ENCODE data around the gene PRRC2C. TPM values are rescaled to one million over a fixed set of nuclear protein-coding genes. Genes with fewer than 3 reads are reported as not detected.

The PRRC2C gene
- total and polyA plus RNA-seq, 2 of the 4 experiments (the other 2 are of a cell fraction) = 54.0 to 58.3 TPM

GRCh38 chr1:171627020-171627419 lies 141.7 kb downstream of the PRRC2C start:
- Histone ChIP-seq H2BK120ac (ENCODE audit: low read depth, low read length) (no peak overlapping the region), H3K79me1 (ENCODE audit: low read depth in 1 of 2, low read length in 2 of 2) (no peaks in the 10 kb centered on the region), H2BK15ac (ENCODE audit: low read depth, low read length) (no peak overlapping the region), H3K14ac (replicated peaks; ENCODE audit: low read depth, low read length) (no peak overlapping the region), H3K56ac (ENCODE audit: extremely low read depth, insufficient read depth, low read length) (no peak overlapping the region), H3K4me2 (ENCODE audit: low read depth, low read length) (no peak overlapping the region), H4K91ac (ENCODE audit: insufficient read depth, low read depth, low read length) (no peak overlapping the region), H2AFZ (replicated peaks; ENCODE audit: low read length, poor library complexity) (no peak overlapping the region), H4K8ac (ENCODE audit: low read depth in 2 of 2, low read length in 2 of 2) (no peak overlapping the region), H4K20me1 (ENCODE audit: insufficient read depth, low read length) (no peaks in the 10 kb centered on the region), H3K9ac (ENCODE audit: low read depth, low read length) (no peak overlapping the region), H2BK20ac (ENCODE audit: low read depth, low read length) (no peak overlapping the region), H2BK5ac (ENCODE audit: low read depth, low read length, poor library complexity, severe bottlenecking) (no peak overlapping the region), H3K9me1 (ENCODE audit: insufficient read depth, low read length) (no peaks in the 10 kb centered on the region), H2AK5ac (ENCODE audit: low read depth, low read length) (no peak overlapping the region), H4K5ac (ENCODE audit: low read depth, low read length) (no peak overlapping the region), H3K36me3 (ENCODE audit: control insufficient read depth, insufficient read depth, low read length) (no peaks in the 10 kb centered on the region), H3K18ac (ENCODE audit: low read depth, low read length) (no peak overlapping the region), H3K27me3 (ENCODE audit: control insufficient read depth, insufficient read depth, low read length) (peaks cover 3% of the 10 kb centered on the region; the same call in 1 of the 2 replicates), H3K4me3 (ENCODE audit: insufficient read depth, low read depth, low read length) (no peak overlapping the region), H2AK9ac (replicated peaks; ENCODE audit: low read depth, low read length, poor library complexity) (no peak overlapping the region), H3K4me1 (ENCODE audit: control insufficient read depth, insufficient read depth, low read length) (no peaks in the 10 kb centered on the region), H3K9me3 (ENCODE audit: control insufficient read depth, insufficient read depth, low read length) (no peaks in the 10 kb centered on the region), H3K23ac (ENCODE audit: low read depth, low read length) (no peak overlapping the region), H3K27ac (ENCODE audit: insufficient read depth, low read length) (no peak overlapping the region), H3K4ac (ENCODE audit: low read depth, low read length) (no peak overlapping the region)
- ChIA-PET CTCF (interaction anchor here (0.6 kb wide), 1 partner anchor 9 kb away, joined by 3 read pairs; no protein-coding TSS in a partner anchor), POLR2A (ENCODE audit: unreplicated experiment) (no interaction called here)
- in situ Hi-C loops (cut with MboI; ENCODE audit: low sequenced_read_pairs) (no loop called here), dilution Hi-C loops (cut with HindIII; ENCODE audit: low sequenced_read_pairs, unreplicated experiment) (no loop called here), intact Hi-C loops (cut with micrococcal nuclease) (no loop called here)
- no TSS peak for BruUV-seq (replicated peaks)
- WGBS, 2 experiments (ENCODE audit: extremely low coverage in 2 of 2, insufficient read length in 1 of 2) = 100% methylated on average over 2 of the region's 5 CpGs; no CpG with 5 or more reads in 1 of the 2 experiments
- TF ChIP-seq CTCF (conservative IDR thresholded peaks at IDR 0.05; ENCODE audit: low read depth, low read length) (no peak), MXI1 (IDR thresholded peaks at IDR 0.05; ENCODE audit: borderline replicate concordance, low read depth, low read length) (no peak), USF2 (IDR thresholded peaks at IDR 0.05; ENCODE audit: low read depth, low read length) (no peak), RFX5 (IDR thresholded peaks at IDR 0.05; ENCODE audit: low read depth, low read length) (no peak), ELK1 (IDR thresholded peaks at IDR 0.05; ENCODE audit: borderline replicate concordance, low read depth, low read length) (no peak)
- ATAC-seq (ENCODE audit: low read depth) (no peak), DNase-seq (no peak)

Measured in IMR-90 (cell line).